Memory B cell (primary cell): Measurements from ENCODE around the gene GPC6.

Source experiments
- ATAC-seq: fragments of 150-1000 bp; cut with Tn5 transposase; 2 replicates; pipeline ENCODE4 v1.10.0; 2021; ENCODE audit warnings: low read depth, mild to moderate bottlenecking, moderate library complexity
- DNase-seq, 2 donors: peaks; one replicate each; pipeline ENCODE4 v3.0.0; 2022; ENCODE audit warnings: low spot score in 2 of 2
- H3K27ac Mint-ChIP-seq: one replicate; pipeline ENCODE4 v1.8.0; 2022; ENCODE audit warnings: mild to moderate bottlenecking, moderate library complexity, mixed read lengths
- H3K27me3 Mint-ChIP-seq: one replicate; pipeline ENCODE4 v1.8.0; 2022; ENCODE audit warnings: mixed read lengths
- H3K36me3 Mint-ChIP-seq: one replicate; pipeline ENCODE4 v1.8.0; 2022; ENCODE audit warnings: mild to moderate bottlenecking, mixed read lengths
- H3K4me1 Mint-ChIP-seq: one replicate; pipeline ENCODE4 v1.8.0; 2022; ENCODE audit warnings: mixed read lengths
- H3K4me3 Mint-ChIP-seq: one replicate; pipeline ENCODE4 v1.8.0; 2022; ENCODE audit warnings: mild to moderate bottlenecking, moderate library complexity, mixed read lengths
- H3K9me3 Mint-ChIP-seq: one replicate; pipeline ENCODE4 v1.8.0; 2022; ENCODE audit warnings: mixed read lengths

The GPC6 gene

GRCh38 chr13:93709506-93710244 lies 483.1 kb downstream of the GPC6 start:
- no peaks in the 10 kb centered on the region for H3K4me1 Mint-ChIP-seq
- peaks cover 13% of the 10 kb centered on the region for H3K9me3 Mint-ChIP-seq
- H3K27me3 Mint-ChIP-seq: no peaks in the 10 kb centered on the region
- DNase-seq (no peak), ATAC-seq (no peak)
- H3K36me3 Mint-ChIP-seq: no peaks in the 10 kb centered on the region
- H3K27ac Mint-ChIP-seq: no peak overlapping the region
- H3K4me3 Mint-ChIP-seq: no peak overlapping the region

- Mint-ChIP-seq H3K4me3 (no peak overlapping the region), H3K4me1 (no peaks in the 10 kb centered on the region), H3K27ac (no peak overlapping the region), H3K36me3 (no peaks in the 10 kb centered on the region), H3K27me3 (no peaks in the 10 kb centered on the region), H3K9me3 (peaks cover 14% of the 10 kb centered on the region)
- DNase-seq (no peak), ATAC-seq (no peak)
Observed at GRCh38 chr13:93714171-93714570, 487.6 kb downstream of the GPC6 start.

- Mint-ChIP-seq H3K27me3 (no peaks in the 10 kb centered on the region), H3K4me3 (no peak overlapping the region), H3K9me3 (peaks cover 17% of the 10 kb centered on the region), H3K4me1 (no peaks in the 10 kb centered on the region), H3K36me3 (no peaks in the 10 kb centered on the region), H3K27ac (no peak overlapping the region)
- DNase-seq (no peak), ATAC-seq (no peak)
Observed at GRCh38 chr13:93715866-93716265, 489.3 kb downstream of the GPC6 start.

GRCh38 chr13:93716623-93717022 lies 490.0 kb downstream of the GPC6 start:
- no peak for ATAC-seq
- H3K27ac Mint-ChIP-seq: no peak overlapping the region
- no peaks in the 10 kb centered on the region for H3K4me1 Mint-ChIP-seq
- DNase-seq: no peak
- H3K9me3 Mint-ChIP-seq: peaks cover 14% of the 10 kb centered on the region
- H3K27me3 Mint-ChIP-seq: no peaks in the 10 kb centered on the region
- no peak overlapping the region for H3K4me3 Mint-ChIP-seq
- H3K36me3 Mint-ChIP-seq: no peaks in the 10 kb centered on the region

GRCh38 chr13:93721483-93721882 lies 494.9 kb downstream of the GPC6 start:
- Mint-ChIP-seq H3K36me3 (no peaks in the 10 kb centered on the region), H3K4me3 (no peak overlapping the region), H3K4me1 (no peaks in the 10 kb centered on the region)

GRCh38 chr13:93723316-93723715 lies 496.7 kb downstream of the GPC6 start:
- no peak overlapping the region for H3K27ac Mint-ChIP-seq
- peaks cover 8% of the 10 kb centered on the region for H3K9me3 Mint-ChIP-seq
- ATAC-seq (no peak), DNase-seq (no peak)
- H3K36me3 Mint-ChIP-seq: no peaks in the 10 kb centered on the region
- H3K27me3 Mint-ChIP-seq: no peaks in the 10 kb centered on the region
- H3K4me1 Mint-ChIP-seq: no peaks in the 10 kb centered on the region
- H3K4me3 Mint-ChIP-seq: no peak overlapping the region

More at GRCh38 chr13:93721483-93721882, 494.9 kb downstream of the GPC6 start:
- ATAC-seq (no peak), DNase-seq (no peak)
- no peaks in the 10 kb centered on the region for H3K27me3 Mint-ChIP-seq
- H3K9me3 Mint-ChIP-seq: peaks cover 8% of the 10 kb centered on the region
- H3K27ac Mint-ChIP-seq: no peak overlapping the region

- Mint-ChIP-seq H3K9me3 (peaks cover 6% of the 10 kb centered on the region), H3K36me3 (no peaks in the 10 kb centered on the region), H3K4me3 (no peak overlapping the region), H3K27ac (no peak overlapping the region), H3K27me3 (no peaks in the 10 kb centered on the region), H3K4me1 (no peaks in the 10 kb centered on the region)
- DNase-seq (no peak), ATAC-seq (no peak)
Observed at GRCh38 chr13:93724187-93724586, 497.6 kb downstream of the GPC6 start.

GRCh38 chr13:93726173-93726957 lies 499.8 kb downstream of the GPC6 start:
- Mint-ChIP-seq H3K36me3 (no peaks in the 10 kb centered on the region), H3K4me1 (no peaks in the 10 kb centered on the region), H3K9me3 (peaks cover 3% of the 10 kb centered on the region), H3K27ac (no peak overlapping the region), H3K27me3 (no peaks in the 10 kb centered on the region), H3K4me3 (no peak overlapping the region)
- DNase-seq (no peak), ATAC-seq (no peak)

- DNase-seq (no peak), ATAC-seq (no peak)
- no peak overlapping the region for H3K4me3 Mint-ChIP-seq
- H3K4me1 Mint-ChIP-seq: no peaks in the 10 kb centered on the region
- no peaks in the 10 kb centered on the region for H3K36me3 Mint-ChIP-seq
- H3K27ac Mint-ChIP-seq: no peak overlapping the region
- peaks cover 3% of the 10 kb centered on the region for H3K9me3 Mint-ChIP-seq
- H3K27me3 Mint-ChIP-seq: no peaks in the 10 kb centered on the region
Observed at GRCh38 chr13:93727211-93728141, 500.9 kb downstream of the GPC6 start.

- no peaks in the 10 kb centered on the region for H3K9me3 Mint-ChIP-seq
- H3K27me3 Mint-ChIP-seq: no peaks in the 10 kb centered on the region
- no peaks in the 10 kb centered on the region for H3K36me3 Mint-ChIP-seq
- no peaks in the 10 kb centered on the region for H3K4me1 Mint-ChIP-seq
- ATAC-seq: no peak
- DNase-seq: no peak
- H3K4me3 Mint-ChIP-seq: no peak overlapping the region
- H3K27ac Mint-ChIP-seq: no peak overlapping the region
Observed at GRCh38 chr13:93729383-93729782, 502.8 kb downstream of the GPC6 start.

- Mint-ChIP-seq H3K36me3 (no peaks in the 10 kb centered on the region), H3K27me3 (no peaks in the 10 kb centered on the region), H3K4me3 (no peak overlapping the region), H3K4me1 (no peaks in the 10 kb centered on the region), H3K27ac (no peak overlapping the region), H3K9me3 (no peaks in the 10 kb centered on the region)
- ATAC-seq (no peak), DNase-seq (no peak)
Observed at GRCh38 chr13:93730780-93731179, 504.2 kb downstream of the GPC6 start.

- Mint-ChIP-seq H3K36me3 (no peaks in the 10 kb centered on the region), H3K27ac (no peak overlapping the region), H3K4me1 (no peaks in the 10 kb centered on the region), H3K4me3 (no peak overlapping the region), H3K9me3 (no peaks in the 10 kb centered on the region), H3K27me3 (no peaks in the 10 kb centered on the region)
- no peak for ATAC-seq
- DNase-seq: no peak
Observed at GRCh38 chr13:93732186-93732585, 505.6 kb downstream of the GPC6 start.

- H3K4me3 Mint-ChIP-seq: no peak overlapping the region
- no peaks in the 10 kb centered on the region for H3K27me3 Mint-ChIP-seq
- DNase-seq (no peak), ATAC-seq (no peak)
- no peaks in the 10 kb centered on the region for H3K4me1 Mint-ChIP-seq
- H3K9me3 Mint-ChIP-seq: peaks cover 2% of the 10 kb centered on the region
- no peaks in the 10 kb centered on the region for H3K36me3 Mint-ChIP-seq
- no peak overlapping the region for H3K27ac Mint-ChIP-seq
Observed at GRCh38 chr13:93736081-93736480, 509.5 kb downstream of the GPC6 start.

- DNase-seq (no peak), ATAC-seq (no peak)
- H3K9me3 Mint-ChIP-seq: peaks cover 4% of the 10 kb centered on the region
- no peaks in the 10 kb centered on the region for H3K27me3 Mint-ChIP-seq
- no peak overlapping the region for H3K27ac Mint-ChIP-seq
- H3K4me3 Mint-ChIP-seq: no peak overlapping the region
- H3K4me1 Mint-ChIP-seq: no peaks in the 10 kb centered on the region
- no peaks in the 10 kb centered on the region for H3K36me3 Mint-ChIP-seq
Observed at GRCh38 chr13:93736909-93737308, 510.3 kb downstream of the GPC6 start.
